HG03108 (cell line): ENCODE results near the gene UST.
"Not testable (repeated sequence)": the region's sequence is repeated elsewhere in the genome, so short reads cannot be mapped to it uniquely, and the experiment has no call there.

Source experiments
- ATAC-seq: cut with Tn5 transposase; IDR thresholded peaks from one replicate; pipeline ENCODE4 v1.9.1; 2021; ENCODE audit warnings: moderate library complexity; ENCODE audit not compliant: unreplicated experiment

Gene UST

DNA sequence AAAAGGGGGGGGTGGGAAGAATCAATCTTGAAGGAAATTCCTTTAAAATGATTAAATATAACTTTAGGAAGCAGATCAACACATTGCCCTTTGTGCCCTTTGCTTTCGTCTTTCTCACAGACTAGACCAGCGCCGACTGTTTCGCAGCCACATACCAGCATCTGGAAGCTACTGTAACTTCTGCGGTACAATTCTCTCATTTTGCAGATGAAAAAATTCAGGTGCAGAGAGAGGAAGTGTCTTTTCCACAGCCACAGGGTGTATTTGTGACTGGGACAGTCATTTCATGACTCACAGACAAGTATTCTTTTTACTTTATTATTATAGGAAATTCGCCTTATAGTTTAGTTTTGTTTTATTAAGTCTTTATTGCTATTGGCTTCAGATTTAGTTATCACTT is 84.2 kb downstream of the UST start:
- no peak for ATAC-seq

- ATAC-seq = no peak
Measured at GRCh38 chr6:148831531-148831930, 84.7 kb downstream of the UST start.

- no peak for ATAC-seq
Measured at GRCh38 chr6:148835920-148836441, 89.2 kb downstream of the UST start.

DNA sequence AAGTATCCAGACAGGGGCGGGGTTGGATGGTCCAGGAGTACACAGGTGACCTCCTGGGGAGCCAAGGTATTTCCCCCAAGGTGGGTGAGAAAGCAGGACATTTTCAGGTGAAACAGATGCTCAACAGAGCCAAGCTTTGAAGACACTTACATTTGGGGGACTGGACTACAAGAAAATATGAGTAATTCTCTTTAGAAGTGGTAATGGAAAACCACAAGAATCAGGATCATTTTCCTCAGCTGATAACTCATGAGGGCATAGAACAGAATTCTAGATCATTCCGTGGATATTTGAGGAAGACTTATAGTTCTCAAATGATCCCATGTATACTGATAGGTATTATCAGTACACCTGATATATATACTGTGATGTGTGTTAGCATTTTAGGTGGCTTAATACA is 89.9 kb downstream of the UST start:
- ATAC-seq = no peak

DNA sequence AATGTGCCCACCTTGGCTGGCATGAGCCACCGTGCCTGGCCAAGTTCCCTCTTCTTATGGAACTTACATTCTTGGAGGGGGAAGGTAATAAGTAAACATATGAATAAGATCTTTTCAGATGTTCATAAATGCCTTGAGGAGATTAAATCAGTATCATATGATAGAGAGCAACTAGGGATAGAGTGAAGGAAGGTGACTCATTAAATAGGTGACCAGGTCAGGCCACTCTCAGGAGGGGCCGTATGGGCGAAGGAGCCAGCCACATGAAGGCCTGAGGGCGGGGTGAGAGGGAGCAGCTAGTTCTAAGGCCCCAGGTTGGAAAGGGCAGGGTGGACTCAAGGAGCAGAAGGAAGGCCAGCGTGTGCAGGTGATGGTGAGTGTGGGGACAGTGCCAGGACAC is 91.1 kb downstream of the UST start:
- no peak for ATAC-seq

- no peak for ATAC-seq
Measured at GRCh38 chr6:148839044-148839443, 92.2 kb downstream of the UST start.

GRCh38 chr6:148840256-148840655 is 93.4 kb downstream of the UST start:
- ATAC-seq = no peak

GRCh38 chr6:148842296-148843019 is 95.6 kb downstream of the UST start:
- ATAC-seq = no peak

DNA sequence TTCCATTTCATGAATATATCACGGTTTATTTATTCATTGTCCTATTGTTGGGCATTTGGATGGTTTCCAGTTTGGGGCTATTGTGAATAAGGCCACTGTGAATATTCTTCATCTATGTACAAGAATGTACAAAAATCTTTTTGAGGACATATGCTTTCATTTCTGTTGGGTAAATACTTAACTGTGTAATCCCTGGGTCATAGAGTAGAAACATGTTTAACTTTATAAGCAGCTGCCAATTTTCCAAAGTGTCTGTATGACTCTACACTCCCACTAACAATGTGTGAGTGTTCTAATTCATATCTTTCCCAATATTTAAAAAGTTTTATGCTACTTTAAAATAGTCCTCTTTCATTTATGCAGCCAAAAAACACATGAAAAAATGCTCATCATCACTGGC is 98.6 kb downstream of the UST start:
- no peak for ATAC-seq

GRCh38 chr6:148846778-148847761 is 100.2 kb downstream of the UST start:
- ATAC-seq = no peak

DNA sequence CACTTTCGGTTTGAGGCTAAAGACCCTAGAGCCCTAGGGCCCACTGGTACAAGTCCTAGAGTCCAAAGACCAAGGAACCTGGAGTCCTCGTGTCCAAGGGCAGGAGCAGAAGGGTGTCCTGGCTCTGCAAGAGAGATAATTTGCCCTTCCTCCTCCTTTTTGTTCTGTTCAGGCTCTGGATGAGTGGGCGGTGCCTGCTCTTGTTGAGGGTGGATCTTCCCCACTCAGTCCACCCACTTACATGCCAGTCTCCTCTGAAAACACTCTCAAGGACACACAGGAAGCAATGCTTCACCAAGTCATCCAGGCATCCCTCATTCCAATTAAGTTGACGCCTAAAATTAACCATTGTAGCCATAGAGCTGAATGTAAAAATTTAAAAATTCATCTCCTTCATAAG is 102.1 kb downstream of the UST start:
- ATAC-seq = no peak

GRCh38 chr6:148849449-148849848 is 102.6 kb downstream of the UST start:
- not testable (repeated sequence) for ATAC-seq

GRCh38 chr6:148850964-148851363 is 104.1 kb downstream of the UST start:
- ATAC-seq = no peak

DNA sequence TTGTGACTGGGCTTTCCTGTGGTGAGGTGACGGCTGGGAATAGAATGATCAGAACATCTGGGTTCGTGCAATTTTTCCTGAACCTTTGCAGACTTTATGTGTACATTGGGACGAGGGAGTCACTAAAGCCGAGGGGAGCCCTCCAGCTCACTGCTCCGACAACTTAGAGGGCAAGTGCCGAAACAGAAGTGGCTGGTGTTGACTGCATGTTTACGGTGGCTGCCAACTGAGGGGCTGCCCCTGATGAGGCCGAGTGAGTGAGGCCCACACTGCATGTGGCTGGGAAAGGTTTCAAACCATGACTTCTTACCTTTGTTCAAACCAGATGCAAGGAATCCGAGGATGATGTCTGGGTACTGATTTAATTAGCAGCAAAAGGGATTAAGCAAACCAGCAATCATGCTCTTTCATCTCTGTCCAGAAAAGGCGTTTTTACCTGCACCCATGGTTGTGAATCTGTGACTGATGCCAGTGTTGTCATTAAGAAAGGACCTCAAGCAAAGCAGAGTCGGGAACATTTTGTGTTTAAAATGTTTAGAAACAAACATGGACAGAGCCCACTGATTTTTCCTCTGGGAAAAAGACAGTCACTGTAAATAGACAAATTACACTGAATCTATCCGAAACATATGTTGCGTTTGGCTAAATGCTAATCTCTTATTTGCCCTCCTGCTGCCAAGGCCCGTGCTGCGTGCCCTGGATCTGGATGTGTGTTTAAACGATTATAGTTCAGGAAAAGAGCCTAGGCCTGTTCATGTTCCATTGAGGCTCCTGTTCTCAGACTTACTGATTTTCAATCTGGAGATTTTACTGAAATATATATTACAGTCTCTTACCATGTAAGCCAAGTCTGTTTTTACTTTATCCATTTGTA is 105.1 kb downstream of the UST start:
- ATAC-seq = no peak

GRCh38 chr6:148852688-148853087 is 105.9 kb downstream of the UST start:
- ATAC-seq = no peak

DNA sequence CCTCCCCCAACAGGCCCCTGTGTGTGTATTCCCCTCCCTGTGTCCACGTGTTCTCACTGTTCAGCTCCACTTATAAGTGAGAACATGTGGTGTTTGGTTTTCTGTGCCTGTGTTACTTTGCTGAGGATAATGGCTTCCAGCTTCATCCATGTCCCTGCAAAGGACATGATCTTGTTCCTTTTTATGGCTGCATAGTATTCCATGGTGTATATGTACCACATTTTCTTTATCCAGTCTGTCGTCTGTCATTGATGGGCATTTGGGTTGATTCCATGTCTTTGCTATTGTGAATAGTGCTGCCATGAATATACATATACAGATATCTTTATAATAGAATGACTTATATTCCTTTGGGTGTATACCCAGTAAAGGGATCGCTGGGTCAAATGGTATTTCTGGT is 106.3 kb downstream of the UST start:
- ATAC-seq = not testable (repeated sequence)

DNA sequence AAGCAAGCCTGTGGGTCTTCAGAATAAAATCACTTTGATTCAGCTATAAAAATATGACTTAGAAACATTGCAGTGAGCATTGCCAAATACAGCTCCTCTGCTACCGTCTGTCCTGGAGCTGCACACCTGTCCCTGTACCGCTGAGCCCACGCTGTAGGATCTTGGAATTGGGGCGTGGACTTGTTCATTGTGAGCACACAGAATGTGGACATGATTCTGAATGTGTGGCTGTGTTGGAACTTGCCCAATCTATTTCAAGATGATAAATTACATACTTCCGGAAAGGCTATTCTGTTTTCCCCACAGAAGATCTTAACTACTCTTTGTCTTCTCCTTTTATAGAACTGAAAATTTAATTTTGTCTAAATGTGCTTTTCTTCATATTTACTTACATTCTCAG is 107.3 kb downstream of the UST start:
- no peak for ATAC-seq

GRCh38 chr6:148854992-148855391 is 108.2 kb downstream of the UST start:
- no peak for ATAC-seq

GRCh38 chr6:148855744-148856143 is 108.9 kb downstream of the UST start:
- no peak for ATAC-seq

GRCh38 chr6:148857798-148858390 is 111.1 kb downstream of the UST start:
- ATAC-seq = no peak
